ENCODE data around the gene DNAH3.

The DNAH3 gene

GRCh38 chr16:20925751-20926150, 224.9 kb downstream of the DNAH3 start:
- DNase-seq (ENCODE audit: low read depth): no peak
- TF ChIP-seq POLR2A (IDR thresholded peaks at IDR 0.05; ENCODE audit: extremely low read depth, insufficient read length) (no peak), CTCF (IDR thresholded peaks at IDR 0.05; ENCODE audit: low read depth, low read length) (no peak), MAX (IDR thresholded peaks at IDR 0.05; ENCODE audit: low read depth, low read length) (no peak), MYC (IDR thresholded peaks at IDR 0.05; ENCODE audit: low read depth, low read length) (no peak)
- H3K4me3 ChIP-seq (ENCODE audit: low read depth, low read length): no peak overlapping the region

- DNase-seq (ENCODE audit: low read depth): no peak
- no peak for TF ChIP-seq POLR2A (IDR thresholded peaks at IDR 0.05; ENCODE audit: extremely low read depth, insufficient read length)
- no peak for TF ChIP-seq CTCF (IDR thresholded peaks at IDR 0.05; ENCODE audit: low read depth, low read length)
- TF ChIP-seq MYC (IDR thresholded peaks at IDR 0.05; ENCODE audit: low read depth, low read length): no peak
- TF ChIP-seq MAX (IDR thresholded peaks at IDR 0.05; ENCODE audit: low read depth, low read length): no peak
- no peak overlapping the region for H3K4me3 ChIP-seq (ENCODE audit: low read depth, low read length)
Observed at GRCh38 chr16:20923876-20924275, 226.8 kb downstream of the DNAH3 start.

- no peak for TF ChIP-seq POLR2A (IDR thresholded peaks at IDR 0.05; ENCODE audit: extremely low read depth, insufficient read length)
- TF ChIP-seq CTCF (IDR thresholded peaks at IDR 0.05; ENCODE audit: low read depth, low read length): no peak
- no peak for TF ChIP-seq MAX (IDR thresholded peaks at IDR 0.05; ENCODE audit: low read depth, low read length)
- no peak for TF ChIP-seq MYC (IDR thresholded peaks at IDR 0.05; ENCODE audit: low read depth, low read length)
Observed at GRCh38 chr16:20920799-20921198, 229.8 kb downstream of the DNAH3 start.

GRCh38 chr16:20920091-20920490, 230.6 kb downstream of the DNAH3 start:
- H3K4me3 ChIP-seq (ENCODE audit: low read depth, low read length): no peak overlapping the region
- TF ChIP-seq MAX (IDR thresholded peaks at IDR 0.05; ENCODE audit: low read depth, low read length) (no peak), CTCF (IDR thresholded peaks at IDR 0.05; ENCODE audit: low read depth, low read length) (no peak), POLR2A (IDR thresholded peaks at IDR 0.05; ENCODE audit: extremely low read depth, insufficient read length) (no peak), MYC (IDR thresholded peaks at IDR 0.05; ENCODE audit: low read depth, low read length) (no peak)
- DNase-seq (ENCODE audit: low read depth): no peak

More at GRCh38 chr16:20920799-20921198, 229.8 kb downstream of the DNAH3 start:
- no peak overlapping the region for H3K4me3 ChIP-seq (ENCODE audit: low read depth, low read length)
- no peak for DNase-seq (ENCODE audit: low read depth)

GRCh38 chr16:20918486-20919239, 232.0 kb downstream of the DNAH3 start:
- DNase-seq (ENCODE audit: low read depth): no peak
- TF ChIP-seq MAX (IDR thresholded peaks at IDR 0.05; ENCODE audit: low read depth, low read length) (no peak), POLR2A (IDR thresholded peaks at IDR 0.05; ENCODE audit: extremely low read depth, insufficient read length) (no peak), CTCF (IDR thresholded peaks at IDR 0.05; ENCODE audit: low read depth, low read length) (no peak), MYC (IDR thresholded peaks at IDR 0.05; ENCODE audit: low read depth, low read length) (no peak)
- no peak overlapping the region for H3K4me3 ChIP-seq (ENCODE audit: low read depth, low read length)

Measured in NB4 (cell line).